HepG2 (cell line): ENCODE results near the gene FAM20C. TPM values are rescaled to one million over a fixed set of nuclear protein-coding genes. Genes with fewer than 3 reads are reported as not detected.

Experiments used
- ATAC-seq: fragments of 200-7000 bp; cut with Tn5 transposase; 3 replicates; pipeline ENCODE4 v1.9.1; 2020; ENCODE audit warnings: mild to moderate bottlenecking, moderate library complexity
- BruUV-seq: library from RNA; stranded (reverse); fragments of 400-500 nt; replicated peaks from 2 replicates; lab custom pipeline; 2021; lab: Mats Ljungman, UMichigan
- CTCF ChIA-PET: fragments of 300-600 bp; formaldehyde crosslinking; extraction: SDS; loops from one replicate; lab custom pipeline; 2021; ENCODE audit warnings: low total read pairs, inconsistent platforms, low intra/inter-chr PET ratio; lab: Yijun Ruan, JAX
- POLR2A ChIA-PET: fragments of 350-600 bp; sonication (Branson Sonifier 250); formaldehyde crosslinking; loops from one replicate; lab custom pipeline; 2020; ENCODE audit warnings: antibody characterized with exemption, inconsistent platforms; lab: Yijun Ruan, JAX
- DNase-seq: peaks from one replicate; pipeline ENCODE4 v3.0.0-alpha.2; 2015; ENCODE audit warnings: low spot score
- FAIRE-seq: peaks from 3 replicates; lab custom pipeline; 2011; peaks lifted over from hg19 to GRCh38; lab: Jason Lieb, UNC
- H2AFZ ChIP-seq: one replicate; pipeline ENCODE4 v1.6.1; 2011; ENCODE audit warnings: low read length, inconsistent platforms
- H3K27ac ChIP-seq: fragments of 300-600 bp; 3 replicates; pipeline ENCODE4 v1.8.0; 2011; ENCODE audit warnings: mixed run types, mild to moderate bottlenecking, mixed read lengths, low read length, inconsistent platforms; ENCODE audit not compliant: insufficient read depth; ENCODE audit errors: extremely low read length
- H3K27me3 ChIP-seq, 2 experiments: fragments of 200-600 bp in 1 of 2; 2 replicates in 1 of 2; 3 replicates in 1 of 2; pipeline versions ENCODE4 v1.6.0 to v1.8.0; 2011; ENCODE audit warnings: low read length in 2 of 2, mild to moderate bottlenecking in 2 of 2, moderate library complexity in 2 of 2, inconsistent platforms in 1 of 2; ENCODE audit not compliant: insufficient read depth in 2 of 2, control insufficient read depth in 1 of 2
- H3K36me3 ChIP-seq, 2 experiments: fragments of 200-600 bp in 1 of 2; replicated peaks in 1 of 2; 2 replicates in 1 of 2; 3 replicates in 1 of 2; pipeline versions ENCODE4 v1.5.1 to v1.8.0; 2011; ENCODE audit warnings: low read length in 2 of 2, inconsistent platforms in 1 of 2; ENCODE audit not compliant: insufficient read depth in 2 of 2, control insufficient read depth in 1 of 2
- H3K4me1 ChIP-seq: 2 replicates; pipeline ENCODE4 v1.5.1; 2012; ENCODE audit warnings: low read length, inconsistent platforms; ENCODE audit not compliant: insufficient read depth
- H3K4me2 ChIP-seq: 2 replicates; pipeline ENCODE4 v1.6.0; 2011; ENCODE audit warnings: low read depth, low read length, inconsistent platforms
- H3K4me3 ChIP-seq, 3 experiments: fragments of 200-600 bp in 1 of 3; sonication (generic), shearing (Covaris generic) in 1 of 3; replicated peaks in 1 of 3; 2 replicates each; pipeline ENCODE4 v1.5.1; 2011 to 2016; ENCODE audit warnings: low read length in 3 of 3, inconsistent platforms in 2 of 3, low read depth in 2 of 3, mild to moderate bottlenecking in 2 of 3, control low read depth in 1 of 3, mixed read lengths in 1 of 3; ENCODE audit not compliant: insufficient read depth in 1 of 3
- H3K79me2 ChIP-seq: one replicate; pipeline ENCODE4 v1.6.1; 2011; ENCODE audit warnings: low read length, inconsistent platforms; ENCODE audit not compliant: insufficient read depth
- H3K9ac ChIP-seq: 2 replicates; pipeline ENCODE4 v1.6.0; 2011; ENCODE audit warnings: mild to moderate bottlenecking, low read depth, low read length, inconsistent platforms; ENCODE audit not compliant: insufficient read depth
- H3K9me3 ChIP-seq: 2 replicates; pipeline ENCODE4 v1.5.1; 2012; ENCODE audit warnings: mild to moderate bottlenecking, low read length
- H4K20me1 ChIP-seq: 2 replicates; pipeline ENCODE4 v1.6.0; 2011; ENCODE audit warnings: inconsistent platforms, mild to moderate bottlenecking, low read length, moderate library complexity; ENCODE audit not compliant: insufficient read depth
- HES4 ChIP-seq: sonication (generic); formaldehyde crosslinking; IDR thresholded peaks from 2 replicates; pipeline ENCODE4 v1.9.0; 2021; ENCODE audit warnings: mild to moderate bottlenecking, missing genetic modification reagents, borderline replicate concordance
- KDM4B ChIP-seq: sonication (generic); formaldehyde crosslinking; IDR thresholded peaks from 2 replicates; pipeline ENCODE4 v1.4.0; 2020; ENCODE audit warnings: missing genetic modification reagents
- REL ChIP-seq: sonication (generic); formaldehyde crosslinking; conservative IDR thresholded peaks from 2 replicates; pipeline ENCODE4 v1.8.0; 2022; ENCODE audit warnings: mild to moderate bottlenecking, missing genetic modification reagents, moderate library complexity
- RNF2 ChIP-seq: fragments of 450-650 bp; conservative IDR thresholded peaks from 2 replicates; pipeline ENCODE4 v1.6.1; 2016; ENCODE audit warnings: low read depth
- SALL1 ChIP-seq: sonication (generic); formaldehyde crosslinking; IDR thresholded peaks from 2 replicates; pipeline ENCODE4 v1.8.0; 2022; ENCODE audit warnings: mild to moderate bottlenecking, missing genetic modification reagents
- SALL2 ChIP-seq: sonication (generic); formaldehyde crosslinking; IDR thresholded peaks from 2 replicates; pipeline ENCODE4 v1.8.1; 2023; ENCODE audit warnings: mild to moderate bottlenecking, missing genetic modification reagents, inconsistent platforms
- SNAI1 ChIP-seq: sonication (generic); formaldehyde crosslinking; IDR thresholded peaks from 2 replicates; pipeline ENCODE4 v1.5.0; 2020; ENCODE audit warnings: mild to moderate bottlenecking, missing genetic modification reagents, borderline replicate concordance
- TFDP1 ChIP-seq: IDR thresholded peaks from 2 replicates; pipeline ENCODE4 v1.6.1; 2016; ENCODE audit warnings: missing compliant biosample characterization, missing genetic modification reagents, borderline replicate concordance
- TMF1 ChIP-seq: sonication (generic); formaldehyde crosslinking; IDR thresholded peaks from 2 replicates; pipeline ENCODE4 v1.8.1; 2022; ENCODE audit warnings: low read depth, missing genetic modification reagents
- YY1 ChIP-seq: IDR thresholded peaks from 2 replicates; pipeline ENCODE4 v1.6.1; 2011; ENCODE audit warnings: low read length, low read depth, moderate library complexity, mild to moderate bottlenecking; ENCODE audit not compliant: insufficient read depth, insufficient replicate concordance
- ZGPAT ChIP-seq: IDR thresholded peaks from 2 replicates; pipeline ENCODE4 v1.6.1; 2016; ENCODE audit warnings: mild to moderate bottlenecking
- ZNF263 ChIP-seq: sonication (generic); formaldehyde crosslinking; IDR thresholded peaks from 2 replicates; pipeline ENCODE4 v1.4.0; 2020; ENCODE audit warnings: missing genetic modification reagents
- ZNF496 ChIP-seq: sonication (generic); formaldehyde crosslinking; IDR thresholded peaks from 2 replicates; pipeline ENCODE4 v1.8.1; 2023; ENCODE audit warnings: mild to moderate bottlenecking, moderate library complexity, missing genetic modification reagents; ENCODE audit not compliant: insufficient replicate concordance
- ZNF564 ChIP-seq: sonication (generic); formaldehyde crosslinking; IDR thresholded peaks from 2 replicates; pipeline ENCODE4 v1.8.1; 2023; ENCODE audit warnings: mild to moderate bottlenecking, missing genetic modification reagents
- ZNF790 ChIP-seq: sonication (generic); formaldehyde crosslinking; IDR thresholded peaks from 2 replicates; pipeline ENCODE4 v1.8.0; 2022; ENCODE audit warnings: missing genetic modification reagents, mild to moderate bottlenecking, borderline replicate concordance
- WGBS: methylation state at CpG from one replicate; pipeline ENCODE4 v1.1.6; 2017; ENCODE audit warnings: low lambda C conversion rate; 5-methylcytosine and 5-hydroxymethylcytosine counted together
- in situ Hi-C: cut with HindIII; loops from 2 replicates; pipeline ENCODE4 v1.10.0; 2017; ENCODE audit warnings: low pct_unique_long_range_greater_than_20kb; ENCODE audit not compliant: extremely low pct_ligation_motif_present
- intact Hi-C: fragments of 100-400 bp; cut with micrococcal nuclease; formaldehyde crosslinking; loops from one replicate; pipeline ENCODE4 v1.10.0; 2022; ENCODE audit not compliant: unreplicated experiment
- polyA plus RNA-seq, 8 experiments: library from polyadenylated mRNA; depleted of rRNA in 3 of 8; stranded (reverse) in 7 of 8; unstranded in 1 of 8; fragments of >200 nt; fragmentation: Illumina TruSeq in 4 of 8; extraction: Trizol in 4 of 8; gene quantifications; 2 replicates each; pipeline versions ENCODE4 v1.2.1 to v1.2.3, GENCODE V29; 2011 to 2016; ENCODE audit warnings: low read depth in 4 of 8, missing spikeins in 1 of 8, mixed read lengths in 1 of 8; ENCODE audit not compliant: insufficient read depth in 1 of 8
- total RNA-seq, 5 experiments: library from RNA; depleted of rRNA; stranded (reverse); fragments of >200 nt; fragmentation: Illumina TruSeq; extraction: Trizol; gene quantifications; 2 replicates each; pipeline ENCODE4 v1.2.3, GENCODE V29; 2016; ENCODE audit warnings: low read depth in 1 of 5
- TF ChIP-seq, protein P1 (sequence below): sonication (generic); formaldehyde crosslinking; IDR thresholded peaks from 2 replicates; pipeline ENCODE4 v1.4.0; 2020; ENCODE audit warnings: missing genetic modification reagents, borderline replicate concordance

FAM20C gene
- total and polyA plus RNA-seq, 2 of the 13 experiments (the other 11 are each of a cell fraction or from before 2014, with no cell fraction given), result 11.9 to 19.9 TPM

DNA sequence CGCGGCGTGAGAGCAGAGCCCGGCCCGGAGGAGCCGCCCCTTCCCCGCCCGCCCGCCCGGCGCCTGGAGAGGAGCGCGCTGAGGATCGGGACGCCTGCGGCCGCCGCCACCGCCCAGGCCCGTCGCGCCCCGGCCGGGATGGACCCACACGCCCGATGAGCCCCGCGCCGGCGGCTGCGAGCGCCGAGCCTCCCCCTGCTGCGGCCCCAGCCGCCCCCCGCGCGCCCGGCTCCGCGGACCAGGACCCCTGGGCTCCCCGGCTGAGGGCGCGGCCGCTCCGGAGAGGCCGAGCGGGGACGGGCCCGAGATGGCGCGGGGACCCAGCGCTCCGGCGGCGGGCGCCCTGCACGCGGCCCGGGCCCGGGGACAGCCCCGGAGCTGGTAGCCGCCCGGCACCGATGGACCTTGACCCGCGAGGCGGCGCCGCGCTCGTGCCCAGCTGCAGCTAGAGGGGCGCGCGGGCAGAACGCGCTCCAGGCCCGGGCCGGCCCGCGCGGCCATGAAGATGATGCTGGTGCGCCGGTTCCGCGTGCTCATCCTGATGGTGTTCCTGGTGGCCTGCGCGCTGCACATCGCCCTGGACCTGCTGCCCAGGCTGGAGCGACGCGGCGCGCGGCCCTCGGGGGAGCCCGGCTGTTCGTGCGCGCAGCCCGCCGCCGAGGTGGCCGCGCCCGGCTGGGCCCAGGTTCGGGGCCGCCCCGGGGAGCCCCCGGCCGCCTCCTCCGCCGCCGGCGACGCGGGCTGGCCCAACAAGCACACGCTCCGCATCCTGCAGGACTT lies 520 bp downstream of the FAM20C start:
- in situ Hi-C loops (no loop called here), intact Hi-C loops (no loop called here)
- Histone ChIP-seq H3K27me3 (peaks cover 2 to 24% of the 10 kb centered on the region in 2 experiments; a peak in 3 of 5 replicates), H3K36me3 (peaks cover 7 to 23% of the 10 kb centered on the region in 2 experiments; a peak in 4 of 5 replicates), H3K79me2 (peaks cover 26% of the 10 kb centered on the region), H3K4me3 (peak overlapping the region; percentile 79 to 91 (median 82)), H3K9ac (peak overlapping the region; percentile 76), H3K9me3 (no peaks in the 10 kb centered on the region), H3K27ac (peak overlapping the region; percentile 81), H4K20me1 (peaks cover 7% of the 10 kb centered on the region), H3K4me1 (peaks cover 36% of the 10 kb centered on the region), H2AFZ (no peak overlapping the region), H3K4me2 (peak overlapping the region; percentile 76)
- ChIA-PET CTCF (no interaction called here), POLR2A (interaction anchor here (1.3 to 2.2 kb wide), 3 partner anchors 12 to 42 kb away, joined by 4 to 8 read pairs (median 6); no protein-coding TSS in a partner anchor)
- no peak for FAIRE-seq
- WGBS, result no CpG with 5 or more reads among the region's 119 CpGs
- ATAC-seq, result no peak
- no peak for DNase-seq
- no TSS peak for BruUV-seq
- TF ChIP-seq SALL2 (CRISPR knock-in tag) (0 out of 2 replicates have a peak, but pooled peaks have one; percentile 25), YY1 (peak; percentile 33), RNF2 (0 out of 2 replicates have a peak, but pooled peaks have one; percentile 33), REL (CRISPR knock-in tag) (0 out of 2 replicates have a peak, but pooled peaks have one; percentile 11), ZNF263 (0 out of 2 replicates have a peak, but pooled peaks have one; percentile 20), ZNF496 (CRISPR knock-in tag) (no peak), ZGPAT (CRISPR knock-in tag) (no peak), TFDP1 (CRISPR knock-in tag) (peak; percentile 12; the same call in 1 of the 2 replicates), HES4 (CRISPR knock-in tag) (peak; percentile 12; the same call in 1 of the 2 replicates), ZNF564 (CRISPR knock-in tag) (0 out of 2 replicates have a peak, but pooled peaks have one; percentile 31), ZNF790 (peak; percentile 49; the same call in 1 of the 2 replicates), TMF1 (CRISPR knock-in tag) (no peak; the same call in 1 of the 2 replicates), KDM4B (CRISPR knock-in tag) (0 out of 2 replicates have a peak, but pooled peaks have one; percentile 5), SNAI1 (CRISPR knock-in tag) (no peak), SALL1 (CRISPR knock-in tag) (peak; percentile 57)
- TF ChIP-seq, protein P1, sequence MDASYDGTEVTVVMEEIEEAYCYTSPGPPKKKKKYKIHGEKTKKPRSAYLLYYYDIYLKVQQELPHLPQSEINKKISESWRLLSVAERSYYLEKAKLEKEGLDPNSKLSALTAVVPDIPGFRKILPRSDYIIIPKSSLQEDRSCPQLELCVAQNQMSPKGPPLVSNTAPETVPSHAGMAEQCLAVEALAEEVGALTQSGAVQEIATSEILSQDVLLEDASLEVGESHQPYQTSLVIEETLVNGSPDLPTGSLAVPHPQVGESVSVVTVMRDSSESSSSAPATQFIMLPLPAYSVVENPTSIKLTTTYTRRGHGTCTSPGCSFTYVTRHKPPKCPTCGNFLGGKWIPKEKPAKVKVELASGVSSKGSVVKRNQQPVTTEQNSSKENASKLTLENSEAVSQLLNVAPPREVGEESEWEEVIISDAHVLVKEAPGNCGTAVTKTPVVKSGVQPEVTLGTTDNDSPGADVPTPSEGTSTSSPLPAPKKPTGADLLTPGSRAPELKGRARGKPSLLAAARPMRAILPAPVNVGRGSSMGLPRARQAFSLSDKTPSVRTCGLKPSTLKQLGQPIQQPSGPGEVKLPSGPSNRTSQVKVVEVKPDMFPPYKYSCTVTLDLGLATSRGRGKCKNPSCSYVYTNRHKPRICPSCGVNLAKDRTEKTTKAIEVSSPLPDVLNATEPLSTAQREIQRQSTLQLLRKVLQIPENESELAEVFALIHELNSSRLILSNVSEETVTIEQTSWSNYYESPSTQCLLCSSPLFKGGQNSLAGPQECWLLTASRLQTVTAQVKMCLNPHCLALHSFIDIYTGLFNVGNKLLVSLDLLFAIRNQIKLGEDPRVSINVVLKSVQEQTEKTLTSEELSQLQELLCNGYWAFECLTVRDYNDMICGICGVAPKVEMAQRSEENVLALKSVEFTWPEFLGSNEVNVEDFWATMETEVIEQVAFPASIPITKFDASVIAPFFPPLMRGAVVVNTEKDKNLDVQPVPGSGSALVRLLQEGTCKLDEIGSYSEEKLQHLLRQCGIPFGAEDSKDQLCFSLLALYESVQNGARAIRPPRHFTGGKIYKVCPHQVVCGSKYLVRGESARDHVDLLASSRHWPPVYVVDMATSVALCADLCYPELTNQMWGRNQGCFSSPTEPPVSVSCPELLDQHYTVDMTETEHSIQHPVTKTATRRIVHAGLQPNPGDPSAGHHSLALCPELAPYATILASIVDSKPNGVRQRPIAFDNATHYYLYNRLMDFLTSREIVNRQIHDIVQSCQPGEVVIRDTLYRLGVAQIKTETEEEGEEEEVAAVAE (CRISPR knock-in tag), result no peak
